KMS-11 (cell line): ENCODE data around the gene FES.

Experiments used
- H2AFZ ChIP-seq: fragments of 200-600 bp; sonication (generic); 2 replicates; pipeline ENCODE4 v1.6.1; 2016; ENCODE audit warnings: antibody characterized with exemption, mixed run types, low read depth
- H3K27ac ChIP-seq: fragments of 200-600 bp; sonication (generic); 2 replicates; pipeline ENCODE4 v1.6.1; 2016; ENCODE audit warnings: mild to moderate bottlenecking, mixed run types
- H3K27me3 ChIP-seq: fragments of 200-600 bp; sonication (generic); 2 replicates; pipeline ENCODE4 v1.6.1; 2017; ENCODE audit warnings: mild to moderate bottlenecking, low read depth, mixed run types, moderate library complexity; ENCODE audit not compliant: insufficient read depth
- H3K36me3 ChIP-seq: fragments of 200-600 bp; sonication (generic); 2 replicates; pipeline ENCODE4 v1.6.1; 2017; ENCODE audit warnings: mild to moderate bottlenecking, mixed run types; ENCODE audit not compliant: insufficient read depth
- H3K4me1 ChIP-seq: fragments of 200-600 bp; sonication (generic); 2 replicates; pipeline ENCODE4 v1.6.1; 2016; ENCODE audit warnings: mild to moderate bottlenecking, low read depth, mixed run types; ENCODE audit not compliant: poor library complexity, severe bottlenecking
- H3K4me2 ChIP-seq: fragments of 200-600 bp; sonication (generic); 2 replicates; pipeline ENCODE4 v1.7.0; 2016; ENCODE audit warnings: mild to moderate bottlenecking, mixed run types
- H3K4me3 ChIP-seq: fragments of 200-600 bp; sonication (generic); IDR thresholded peaks from 2 replicates; pipeline ENCODE4 v1.6.1; 2017; ENCODE audit warnings: low read depth, low read length, mixed read lengths; ENCODE audit not compliant: insufficient read depth
- H3K79me2 ChIP-seq: fragments of 200-600 bp; sonication (generic); 2 replicates; pipeline ENCODE4 v1.6.1; 2016; ENCODE audit warnings: low read depth, mixed run types; ENCODE audit not compliant: insufficient read depth
- H3K9ac ChIP-seq: fragments of 200-600 bp; sonication (generic); 2 replicates; pipeline ENCODE4 v1.6.1; 2016; ENCODE audit warnings: mild to moderate bottlenecking, mixed run types
- H4K20me1 ChIP-seq: fragments of 200-600 bp; sonication (generic); 2 replicates; pipeline ENCODE4 v1.6.1; 2016; ENCODE audit warnings: mild to moderate bottlenecking, mixed run types; ENCODE audit not compliant: insufficient read depth
- CTCF ChIP-seq: fragments of 200-600 bp; sonication (generic); conservative IDR thresholded peaks from 2 replicates; pipeline ENCODE4 v1.6.1; 2017; ENCODE audit warnings: low read depth, mild to moderate bottlenecking, antibody characterized with exemption, low read length, moderate library complexity, mixed read lengths

The FES gene

GRCh38 chr15:90878660-90879059, 5.6 kb upstream of the FES start:
- no peak overlapping the region for H3K4me2 ChIP-seq
- H2AFZ ChIP-seq, result no peak overlapping the region
- no peaks in the 10 kb centered on the region for H3K27me3 ChIP-seq
- no peak overlapping the region for H3K27ac ChIP-seq
- peaks cover 5% of the 10 kb centered on the region for H3K4me1 ChIP-seq
- H3K4me3 ChIP-seq, result no peak overlapping the region
- H3K9ac ChIP-seq, result no peak overlapping the region
- TF ChIP-seq CTCF, result no peak
- H3K36me3 ChIP-seq, result no peaks in the 10 kb centered on the region; the same call in 1 of the 2 replicates
- H4K20me1 ChIP-seq, result no peaks in the 10 kb centered on the region
- H3K79me2 ChIP-seq, result peaks cover 8% of the 10 kb centered on the region; the same call in 1 of the 2 replicates

- TF ChIP-seq CTCF, result no peak
- H3K36me3 ChIP-seq, result no peaks in the 10 kb centered on the region; the same call in 1 of the 2 replicates
Observed at GRCh38 chr15:90879730-90880366, 4.5 kb upstream of the FES start.

GRCh38 chr15:90880381-90881145, 3.7 kb upstream of the FES start:
- H3K27me3 ChIP-seq, result no peaks in the 10 kb centered on the region
- no peak overlapping the region for H3K27ac ChIP-seq
- no peak overlapping the region for H2AFZ ChIP-seq
- H3K9ac ChIP-seq, result no peak overlapping the region
- TF ChIP-seq CTCF, result no peak
- no peak overlapping the region for H3K4me3 ChIP-seq
- H3K4me2 ChIP-seq, result no peak overlapping the region
- H3K4me1 ChIP-seq, result peaks cover under 1% of the 10 kb centered on the region
- H3K36me3 ChIP-seq, result no peaks in the 10 kb centered on the region; the same call in 1 of the 2 replicates
- H4K20me1 ChIP-seq, result no peaks in the 10 kb centered on the region
- H3K79me2 ChIP-seq, result no peaks in the 10 kb centered on the region

More at GRCh38 chr15:90879730-90880366, 4.5 kb upstream of the FES start:
- Histone ChIP-seq H3K27me3 (no peaks in the 10 kb centered on the region), H3K9ac (no peak overlapping the region), H3K27ac (no peak overlapping the region), H3K4me2 (no peak overlapping the region), H3K4me3 (no peak overlapping the region), H3K4me1 (no peaks in the 10 kb centered on the region), H2AFZ (no peak overlapping the region), H3K79me2 (no peaks in the 10 kb centered on the region), H4K20me1 (no peaks in the 10 kb centered on the region)

- Histone ChIP-seq H3K27me3 (no peaks in the 10 kb centered on the region), H3K27ac (no peak overlapping the region), H3K79me2 (no peaks in the 10 kb centered on the region), H2AFZ (no peak overlapping the region), H3K36me3 (no peaks in the 10 kb centered on the region; the same call in 1 of the 2 replicates), H3K9ac (no peak overlapping the region), H4K20me1 (no peaks in the 10 kb centered on the region), H3K4me1 (peaks cover 9% of the 10 kb centered on the region), H3K4me3 (no peak overlapping the region), H3K4me2 (no peak overlapping the region)
- no peak for TF ChIP-seq CTCF
Observed at GRCh38 chr15:90881181-90881977, 2.9 kb upstream of the FES start.
